Stomach (tissue), 4 donors: ENCODE data around the gene SLC25A53.

Source experiments
- EP300 ChIP-seq: sonication (generic); formaldehyde crosslinking; IDR thresholded peaks from one replicate; pipeline ENCODE4 v1.6.1; 2017; ENCODE audit warnings: antibody characterized with exemption
- POLR2A ChIP-seq, 4 donors: fragments of 450-650 bp; IDR thresholded peaks; one replicate each; pipeline ENCODE4 v1.6.1; 2016; ENCODE audit warnings: antibody characterized with exemption in 4 of 4, control low read depth in 2 of 4, mild to moderate bottlenecking in 1 of 4, moderate library complexity in 1 of 4
- POLR2AphosphoS5 ChIP-seq, 3 donors: sonication (generic); formaldehyde crosslinking; IDR thresholded peaks; one replicate each; pipeline ENCODE4 v1.6.1; 2016; ENCODE audit warnings: antibody characterized with exemption in 3 of 3
- TF ChIP-seq, protein P1 (sequence below), 7 experiments: fragments of 450-650 bp in 4 of 7; fragments of 200-600 bp in 3 of 7; sonication (generic) in 3 of 7; IDR thresholded peaks; one replicate each; pipeline ENCODE4 v1.5.1; 2016 to 2019; ENCODE audit warnings: antibody characterized with exemption in 7 of 7, control low read depth in 2 of 7, mild to moderate bottlenecking in 1 of 7

DNA sequence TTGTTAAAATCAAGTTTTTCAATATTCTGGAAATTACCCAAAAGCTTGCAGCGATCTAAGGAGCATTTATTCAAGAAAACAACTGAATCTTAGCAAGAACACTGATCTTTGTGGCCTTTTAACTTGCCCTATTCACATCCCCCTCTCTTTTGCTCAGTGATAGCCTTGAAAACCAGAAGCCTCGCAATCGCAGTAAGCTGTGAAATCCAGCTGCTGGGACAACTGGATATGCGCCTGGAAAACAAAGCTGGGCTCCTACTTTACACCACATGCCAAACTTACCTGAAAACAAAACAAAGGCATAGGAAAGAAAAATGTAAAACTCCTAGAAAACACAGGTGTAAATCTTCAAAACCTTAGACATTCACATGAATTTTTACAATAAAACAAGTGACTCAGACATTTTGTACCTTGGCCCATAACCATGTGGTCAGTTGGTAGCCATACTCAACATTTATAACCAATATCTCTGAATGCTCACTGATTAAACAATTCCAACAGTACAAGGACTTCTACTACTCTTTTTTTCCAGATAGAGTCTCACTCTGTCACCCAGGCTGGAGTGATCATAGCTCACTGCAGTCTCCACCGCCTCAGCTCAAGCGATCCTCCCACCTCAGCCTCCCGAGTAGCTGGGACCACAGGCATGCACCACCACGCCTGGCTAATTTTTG, 15.6 kb downstream of the SLC25A53 start:
- TF ChIP-seq, protein P1, sequence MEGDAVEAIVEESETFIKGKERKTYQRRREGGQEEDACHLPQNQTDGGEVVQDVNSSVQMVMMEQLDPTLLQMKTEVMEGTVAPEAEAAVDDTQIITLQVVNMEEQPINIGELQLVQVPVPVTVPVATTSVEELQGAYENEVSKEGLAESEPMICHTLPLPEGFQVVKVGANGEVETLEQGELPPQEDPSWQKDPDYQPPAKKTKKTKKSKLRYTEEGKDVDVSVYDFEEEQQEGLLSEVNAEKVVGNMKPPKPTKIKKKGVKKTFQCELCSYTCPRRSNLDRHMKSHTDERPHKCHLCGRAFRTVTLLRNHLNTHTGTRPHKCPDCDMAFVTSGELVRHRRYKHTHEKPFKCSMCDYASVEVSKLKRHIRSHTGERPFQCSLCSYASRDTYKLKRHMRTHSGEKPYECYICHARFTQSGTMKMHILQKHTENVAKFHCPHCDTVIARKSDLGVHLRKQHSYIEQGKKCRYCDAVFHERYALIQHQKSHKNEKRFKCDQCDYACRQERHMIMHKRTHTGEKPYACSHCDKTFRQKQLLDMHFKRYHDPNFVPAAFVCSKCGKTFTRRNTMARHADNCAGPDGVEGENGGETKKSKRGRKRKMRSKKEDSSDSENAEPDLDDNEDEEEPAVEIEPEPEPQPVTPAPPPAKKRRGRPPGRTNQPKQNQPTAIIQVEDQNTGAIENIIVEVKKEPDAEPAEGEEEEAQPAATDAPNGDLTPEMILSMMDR (IDR thresholded peaks at IDR 0.05): no peak
- no peak for TF ChIP-seq POLR2A (IDR thresholded peaks at IDR 0.05)
- no peak for TF ChIP-seq POLR2AphosphoS5 (IDR thresholded peaks at IDR 0.05)
- no peak for TF ChIP-seq EP300
